ENCODE data around the gene TUSC7.

The TUSC7 gene

GRCh38 chr3:116709479-116709878 is at the start of gene TUSC7:
Gene TUSC7, plus strand, starts transcription at chr3:116709779.
- no peak for DNase-seq (ENCODE audit: extremely low read depth, insufficient read length)
- Histone ChIP-seq H3K36me3 (ENCODE audit: control insufficient read depth, insufficient read depth, low read length) (no peaks in the 10 kb centered on the region), H3K4me3 (replicated peaks; ENCODE audit: low read depth, low read length) (no peak within 1 kb of the TSS), H3K27me3 (replicated peaks; ENCODE audit: control insufficient read depth, insufficient read depth, low read length) (no peaks in the 10 kb centered on the region)
- no peak for TF ChIP-seq CTCF (IDR thresholded peaks at IDR 0.05; ENCODE audit: insufficient read depth, low read length, poor library complexity, severe bottlenecking)

GRCh38 chr3:116661196-116661595 is 48.4 kb upstream of the TUSC7 start:
- no peaks in the 10 kb centered on the region for H3K27me3 ChIP-seq (replicated peaks; ENCODE audit: control insufficient read depth, insufficient read depth, low read length)
- H3K36me3 ChIP-seq (ENCODE audit: control insufficient read depth, insufficient read depth, low read length), result no peaks in the 10 kb centered on the region
- no peak overlapping the region for H3K4me3 ChIP-seq (replicated peaks; ENCODE audit: low read depth, low read length)
- TF ChIP-seq CTCF (IDR thresholded peaks at IDR 0.05; ENCODE audit: insufficient read depth, low read length, poor library complexity, severe bottlenecking), result no peak
- DNase-seq (ENCODE audit: extremely low read depth, insufficient read length), result no peak

- TF ChIP-seq CTCF (IDR thresholded peaks at IDR 0.05; ENCODE audit: insufficient read depth, low read length, poor library complexity, severe bottlenecking), result no peak
- no peak overlapping the region for H3K4me3 ChIP-seq (replicated peaks; ENCODE audit: low read depth, low read length)
- DNase-seq (ENCODE audit: extremely low read depth, insufficient read length), result no peak
- no peaks in the 10 kb centered on the region for H3K27me3 ChIP-seq (replicated peaks; ENCODE audit: control insufficient read depth, insufficient read depth, low read length)
- H3K36me3 ChIP-seq (ENCODE audit: control insufficient read depth, insufficient read depth, low read length), result no peaks in the 10 kb centered on the region
Measured at GRCh38 chr3:116663161-116664110, 46.1 kb upstream of the TUSC7 start.

GRCh38 chr3:116667324-116667723 is 42.3 kb upstream of the TUSC7 start:
- no peak overlapping the region for H3K4me3 ChIP-seq (replicated peaks; ENCODE audit: low read depth, low read length)
- no peaks in the 10 kb centered on the region for H3K36me3 ChIP-seq (ENCODE audit: control insufficient read depth, insufficient read depth, low read length)
- DNase-seq (ENCODE audit: extremely low read depth, insufficient read length), result no peak
- TF ChIP-seq CTCF (IDR thresholded peaks at IDR 0.05; ENCODE audit: insufficient read depth, low read length, poor library complexity, severe bottlenecking), result no peak
- no peaks in the 10 kb centered on the region for H3K27me3 ChIP-seq (replicated peaks; ENCODE audit: control insufficient read depth, insufficient read depth, low read length)

- DNase-seq (ENCODE audit: extremely low read depth, insufficient read length), result no peak
- no peaks in the 10 kb centered on the region for H3K36me3 ChIP-seq (ENCODE audit: control insufficient read depth, insufficient read depth, low read length)
- no peak for TF ChIP-seq CTCF (IDR thresholded peaks at IDR 0.05; ENCODE audit: insufficient read depth, low read length, poor library complexity, severe bottlenecking)
- H3K4me3 ChIP-seq (replicated peaks; ENCODE audit: low read depth, low read length), result no peak overlapping the region
- H3K27me3 ChIP-seq (replicated peaks; ENCODE audit: control insufficient read depth, insufficient read depth, low read length), result no peaks in the 10 kb centered on the region
Measured at GRCh38 chr3:116667791-116668190, 41.8 kb upstream of the TUSC7 start.
